Measurements from ENCODE around the gene CRB2.

GRCh38 chr9:123344192-123344949, 11.6 kb upstream of the CRB2 start:
- TF ChIP-seq GATA2 (IDR thresholded peaks at IDR 0.05; ENCODE audit: low read depth, low read length) (no peak), GATA3 (IDR thresholded peaks at IDR 0.05; ENCODE audit: low read depth, low read length) (no peak)
